SK-N-SH (cell line): ENCODE results near the gene LANCL2. TPM values are rescaled to one million over a fixed set of nuclear protein-coding genes. Genes with fewer than 3 reads are reported as not detected.
"Not testable (repeated sequence)": the region's sequence is repeated elsewhere in the genome, so short reads cannot be mapped to it uniquely, and the experiment has no call there.

Experiments used
- CTCF ChIA-PET: fragments of 300-600, 350-600 bp; formaldehyde crosslinking; extraction: SDS; loops from one replicate; lab custom pipeline; 2021; lab: Yijun Ruan, JAX
- POLR2A ChIA-PET: fragments of 350-600 bp; sonication (Branson Sonifier 250); formaldehyde crosslinking; extraction: SDS; loops from one replicate; lab custom pipeline; 2020; ENCODE audit warnings: antibody characterized with exemption, inconsistent platforms; lab: Yijun Ruan, JAX
- DNase-seq: peaks from one replicate; pipeline ENCODE4 v3.0.0; 2012
- H2AFZ ChIP-seq: fragments of 200-600 bp; sonication (generic); 2 replicates; pipeline ENCODE4 v1.8.1; 2016; ENCODE audit warnings: antibody characterized with exemption, mild to moderate bottlenecking, low read depth
- H3F3A ChIP-seq: fragments of 200-600 bp; sonication (generic); replicated peaks from 2 replicates; pipeline ENCODE3; 2016; ENCODE audit warnings: antibody characterized with exemption, mild to moderate bottlenecking; ENCODE audit not compliant: insufficient read depth
- H3K27ac ChIP-seq, 2 experiments: fragments of 200-500 bp in 1 of 2; fragments of 200-600 bp in 1 of 2; sonication (Bioruptor generic) in 1 of 2; sonication (generic), shearing (Covaris generic) in 1 of 2; 2 replicates each; pipeline versions ENCODE4 v1.5.1 to v1.6.1; 2014 to 2016; ENCODE audit warnings: low read depth in 2 of 2, inconsistent platforms in 1 of 2, low read length in 1 of 2, mild to moderate bottlenecking in 1 of 2, mixed read lengths in 1 of 2
- H3K27me3 ChIP-seq: fragments of 200-600 bp; sonication (generic), shearing (Covaris generic); 2 replicates; pipeline ENCODE4 v1.6.1; 2016; ENCODE audit warnings: mixed run types; ENCODE audit not compliant: insufficient read depth
- H3K36me3 ChIP-seq, 2 experiments: fragments of 200-500 bp in 1 of 2; fragments of 200-600 bp in 1 of 2; sonication (Bioruptor generic) in 1 of 2; sonication (generic) in 1 of 2; replicated peaks in 1 of 2; 2 replicates each; pipeline versions ENCODE3 to v1.5.1; 2014 to 2016; ENCODE audit warnings: low read length in 1 of 2, mild to moderate bottlenecking in 1 of 2; ENCODE audit not compliant: insufficient read depth in 2 of 2, control insufficient read depth in 1 of 2
- H3K4me1 ChIP-seq, 2 experiments: fragments of 200-500 bp in 1 of 2; fragments of 200-600 bp in 1 of 2; sonication (Bioruptor generic) in 1 of 2; sonication (generic), shearing (Covaris generic) in 1 of 2; 2 replicates each; pipeline versions ENCODE4 v1.5.1 to v1.6.1; 2014 to 2016; ENCODE audit warnings: low read depth in 1 of 2, low read length in 1 of 2, mixed run types in 1 of 2; ENCODE audit not compliant: insufficient read depth in 2 of 2, control insufficient read depth in 1 of 2
- H3K4me2 ChIP-seq: fragments of 200-600 bp; sonication (generic), shearing (Covaris generic); 2 replicates; pipeline ENCODE4 v1.6.1; 2017; ENCODE audit warnings: mixed run types
- H3K4me3 ChIP-seq, 2 experiments: fragments of 200-500 bp in 1 of 2; fragments of 200-600 bp in 1 of 2; sonication (Bioruptor generic) in 1 of 2; sonication (generic), shearing (Covaris generic) in 1 of 2; 2 replicates each; pipeline versions ENCODE4 v1.5.1 to v1.8.1; 2014 to 2016; ENCODE audit warnings: low read depth in 2 of 2, inconsistent platforms in 1 of 2, low read length in 1 of 2, mild to moderate bottlenecking in 1 of 2, mixed read lengths in 1 of 2, moderate library complexity in 1 of 2
- H3K79me2 ChIP-seq: fragments of 200-600 bp; sonication (generic); 2 replicates; pipeline ENCODE4 v1.8.1; 2017; ENCODE audit warnings: mild to moderate bottlenecking; ENCODE audit not compliant: insufficient read depth
- H3K9ac ChIP-seq: fragments of 200-600 bp; sonication (generic); 2 replicates; pipeline ENCODE4 v1.6.1; 2017; ENCODE audit warnings: mixed run types
- H3K9me2 ChIP-seq: fragments of 200-600 bp; sonication (generic); 2 replicates; pipeline ENCODE4 v1.6.1; 2017; ENCODE audit warnings: mixed run types
- H3K9me3 ChIP-seq: fragments of 200-600 bp; sonication (generic); 2 replicates; pipeline ENCODE4 v1.6.1; 2017; ENCODE audit warnings: mixed run types, mild to moderate bottlenecking, moderate library complexity
- H4K20me1 ChIP-seq: fragments of 200-600 bp; sonication (generic); 2 replicates; pipeline ENCODE4 v1.6.1; 2017; ENCODE audit warnings: mild to moderate bottlenecking, mixed run types; ENCODE audit not compliant: insufficient read depth
- EZH2phosphoT487 ChIP-seq: fragments of 200-600 bp; sonication (generic); IDR thresholded peaks from 2 replicates; pipeline ENCODE4 v1.6.1; 2017; ENCODE audit warnings: low read depth, mixed run types, mild to moderate bottlenecking, antibody characterized with exemption, moderate library complexity, borderline replicate concordance
- FOXJ3 ChIP-seq: sonication (generic); formaldehyde crosslinking; IDR thresholded peaks from 2 replicates; pipeline ENCODE4 v1.5.1; 2020; ENCODE audit warnings: mild to moderate bottlenecking, missing genetic modification reagents
- GABPA ChIP-seq: IDR thresholded peaks from 2 replicates; pipeline ENCODE4 v1.4.0; 2012; ENCODE audit warnings: low read depth, mild to moderate bottlenecking
- MEF2A ChIP-seq: IDR thresholded peaks from 2 replicates; pipeline ENCODE4 v1.4.0; 2012; ENCODE audit warnings: low read depth, borderline replicate concordance
- POLR2AphosphoS5 ChIP-seq: IDR thresholded peaks from 2 replicates; pipeline ENCODE4 v1.6.1; 2012; ENCODE audit warnings: low read depth, low read length
- RAD21 ChIP-seq: IDR thresholded peaks from 2 replicates; pipeline ENCODE4 v1.6.1; 2012; ENCODE audit warnings: mild to moderate bottlenecking, low read length
- SIN3A ChIP-seq: IDR thresholded peaks from 2 replicates; pipeline ENCODE4 v1.6.1; 2012; ENCODE audit warnings: low read depth, mild to moderate bottlenecking, low read length, moderate library complexity, borderline replicate concordance
- SMC3 ChIP-seq: IDR thresholded peaks from 2 replicates; pipeline ENCODE4 v1.6.1; 2012; ENCODE audit warnings: low read depth, low read length, improper control_type of control experiment
- WGBS: methylation state at CpG from one replicate; pipeline ENCODE4 v1.1.6; 2017; ENCODE audit warnings: low lambda C conversion rate; 5-methylcytosine and 5-hydroxymethylcytosine counted together
- polyA plus RNA-seq, 3 experiments: library from polyadenylated mRNA; depleted of rRNA; stranded (reverse); fragments of >200 nt; gene quantifications; 2 replicates each; pipeline ENCODE4 v1.2.3, GENCODE V29; 2012
- TF ChIP-seq, protein P1 (sequence below): IDR thresholded peaks from 2 replicates; pipeline ENCODE4 v1.4.0; 2012; ENCODE audit warnings: low read depth, borderline replicate concordance
- TF ChIP-seq, protein P2 (sequence below): IDR thresholded peaks from 2 replicates; pipeline ENCODE4 v1.4.0; 2012; ENCODE audit warnings: low read depth, borderline replicate concordance
- TF ChIP-seq, protein P3 (sequence below): IDR thresholded peaks from 2 replicates; pipeline ENCODE4; 2012
- TF ChIP-seq, protein P4 (sequence below): IDR thresholded peaks from 2 replicates; pipeline ENCODE4 v1.6.1; 2012; ENCODE audit warnings: mild to moderate bottlenecking, low read depth, low read length, moderate library complexity

Gene LANCL2
- polyA plus RNA-seq, 1 of the 3 experiments (the other 2 are of a cell fraction) = 36.7 TPM

DNA sequence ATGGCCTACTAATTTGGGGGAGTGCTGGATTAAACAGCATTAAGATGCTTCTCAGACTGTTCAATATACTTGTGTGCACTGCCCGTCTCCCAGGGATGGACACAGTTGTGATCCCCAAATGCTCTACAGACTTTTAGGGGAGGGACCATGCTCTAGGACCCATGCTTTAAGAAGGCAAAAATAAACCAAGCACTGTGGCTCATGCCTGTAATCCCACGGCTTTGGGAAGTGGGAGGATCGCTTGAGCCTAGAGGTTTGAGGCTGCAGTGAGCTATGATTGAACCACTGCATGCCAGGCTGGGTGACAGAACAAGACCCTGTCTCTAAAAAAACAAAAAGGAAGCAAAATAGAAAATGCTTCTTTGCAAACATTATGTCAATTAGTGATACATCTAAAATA lies 104.6 kb downstream of the LANCL2 start (continued):
- TF ChIP-seq, protein P1, sequence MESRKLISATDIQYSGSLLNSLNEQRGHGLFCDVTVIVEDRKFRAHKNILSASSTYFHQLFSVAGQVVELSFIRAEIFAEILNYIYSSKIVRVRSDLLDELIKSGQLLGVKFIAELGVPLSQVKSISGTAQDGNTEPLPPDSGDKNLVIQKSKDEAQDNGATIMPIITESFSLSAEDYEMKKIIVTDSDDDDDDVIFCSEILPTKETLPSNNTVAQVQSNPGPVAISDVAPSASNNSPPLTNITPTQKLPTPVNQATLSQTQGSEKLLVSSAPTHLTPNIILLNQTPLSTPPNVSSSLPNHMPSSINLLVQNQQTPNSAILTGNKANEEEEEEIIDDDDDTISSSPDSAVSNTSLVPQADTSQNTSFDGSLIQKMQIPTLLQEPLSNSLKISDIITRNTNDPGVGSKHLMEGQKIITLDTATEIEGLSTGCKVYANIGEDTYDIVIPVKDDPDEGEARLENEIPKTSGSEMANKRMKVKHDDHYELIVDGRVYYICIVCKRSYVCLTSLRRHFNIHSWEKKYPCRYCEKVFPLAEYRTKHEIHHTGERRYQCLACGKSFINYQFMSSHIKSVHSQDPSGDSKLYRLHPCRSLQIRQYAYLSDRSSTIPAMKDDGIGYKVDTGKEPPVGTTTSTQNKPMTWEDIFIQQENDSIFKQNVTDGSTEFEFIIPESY = no peak
- no peak for TF ChIP-seq MEF2A
- TF ChIP-seq GABPA = no peak
- TF ChIP-seq EZH2phosphoT487 = no peak
- no peak for TF ChIP-seq RAD21
- TF ChIP-seq SIN3A = no peak
- no peak for TF ChIP-seq SMC3
- TF ChIP-seq, protein P2, sequence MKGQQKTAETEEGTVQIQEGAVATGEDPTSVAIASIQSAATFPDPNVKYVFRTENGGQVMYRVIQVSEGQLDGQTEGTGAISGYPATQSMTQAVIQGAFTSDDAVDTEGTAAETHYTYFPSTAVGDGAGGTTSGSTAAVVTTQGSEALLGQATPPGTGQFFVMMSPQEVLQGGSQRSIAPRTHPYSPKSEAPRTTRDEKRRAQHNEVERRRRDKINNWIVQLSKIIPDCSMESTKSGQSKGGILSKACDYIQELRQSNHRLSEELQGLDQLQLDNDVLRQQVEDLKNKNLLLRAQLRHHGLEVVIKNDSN = no peak
- TF ChIP-seq, protein P3, sequence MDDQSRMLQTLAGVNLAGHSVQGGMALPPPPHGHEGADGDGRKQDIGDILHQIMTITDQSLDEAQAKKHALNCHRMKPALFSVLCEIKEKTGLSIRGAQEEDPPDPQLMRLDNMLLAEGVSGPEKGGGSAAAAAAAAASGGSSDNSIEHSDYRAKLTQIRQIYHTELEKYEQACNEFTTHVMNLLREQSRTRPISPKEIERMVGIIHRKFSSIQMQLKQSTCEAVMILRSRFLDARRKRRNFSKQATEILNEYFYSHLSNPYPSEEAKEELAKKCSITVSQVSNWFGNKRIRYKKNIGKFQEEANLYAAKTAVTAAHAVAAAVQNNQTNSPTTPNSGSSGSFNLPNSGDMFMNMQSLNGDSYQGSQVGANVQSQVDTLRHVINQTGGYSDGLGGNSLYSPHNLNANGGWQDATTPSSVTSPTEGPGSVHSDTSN = no peak

DNA sequence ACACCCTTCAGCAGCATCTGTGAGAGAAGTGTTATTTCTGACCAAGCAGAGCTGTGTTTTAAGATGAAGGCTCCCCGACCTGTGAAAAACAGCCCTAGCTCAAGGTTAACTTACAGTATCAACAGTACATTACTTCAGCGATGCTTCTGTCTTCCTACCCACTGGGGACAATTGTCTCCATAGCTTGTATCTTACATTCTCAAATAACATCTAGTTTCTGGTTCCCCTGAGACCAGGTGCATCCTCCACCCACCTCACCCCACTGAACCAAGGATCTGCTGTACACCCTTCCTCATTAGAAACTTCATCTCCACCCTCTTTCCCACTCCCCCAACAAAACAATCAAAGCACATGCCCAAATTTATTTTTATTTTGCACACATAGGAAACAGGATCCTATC lies 105.1 kb downstream of the LANCL2 start:
- peaks cover 11 to 33% of the 10 kb centered on the region in 2 experiments for H3K36me3 ChIP-seq
- no peak overlapping the region for H3K27ac ChIP-seq
- no peak overlapping the region for H2AFZ ChIP-seq
- H3K27me3 ChIP-seq = no peaks in the 10 kb centered on the region
- H3K9me3 ChIP-seq = no peaks in the 10 kb centered on the region
- ChIA-PET CTCF (interaction anchor here (1.3 to 2.0 kb wide), 2 partner anchors 9 to 37 kb away, joined by 7 read pairs; no protein-coding TSS in a partner anchor), POLR2A (no interaction called here)
- H3K9me2 ChIP-seq = no peaks in the 10 kb centered on the region
- H4K20me1 ChIP-seq = peaks cover 12% of the 10 kb centered on the region; the same call in 1 of the 2 replicates
- H3K4me2 ChIP-seq = no peak overlapping the region
- no peak overlapping the region for H3K4me3 ChIP-seq
- H3F3A ChIP-seq = no peaks in the 10 kb centered on the region
- WGBS = 96% methylated on average over 2 of the region's 2 CpGs
- H3K9ac ChIP-seq = no peak overlapping the region
- peak; percentile 6 for DNase-seq
- H3K79me2 ChIP-seq = peaks cover 13% of the 10 kb centered on the region; the same call in 1 of the 2 replicates
- no peaks in the 10 kb centered on the region for H3K4me1 ChIP-seq
- no peak for TF ChIP-seq MEF2A
- TF ChIP-seq, protein P4, sequence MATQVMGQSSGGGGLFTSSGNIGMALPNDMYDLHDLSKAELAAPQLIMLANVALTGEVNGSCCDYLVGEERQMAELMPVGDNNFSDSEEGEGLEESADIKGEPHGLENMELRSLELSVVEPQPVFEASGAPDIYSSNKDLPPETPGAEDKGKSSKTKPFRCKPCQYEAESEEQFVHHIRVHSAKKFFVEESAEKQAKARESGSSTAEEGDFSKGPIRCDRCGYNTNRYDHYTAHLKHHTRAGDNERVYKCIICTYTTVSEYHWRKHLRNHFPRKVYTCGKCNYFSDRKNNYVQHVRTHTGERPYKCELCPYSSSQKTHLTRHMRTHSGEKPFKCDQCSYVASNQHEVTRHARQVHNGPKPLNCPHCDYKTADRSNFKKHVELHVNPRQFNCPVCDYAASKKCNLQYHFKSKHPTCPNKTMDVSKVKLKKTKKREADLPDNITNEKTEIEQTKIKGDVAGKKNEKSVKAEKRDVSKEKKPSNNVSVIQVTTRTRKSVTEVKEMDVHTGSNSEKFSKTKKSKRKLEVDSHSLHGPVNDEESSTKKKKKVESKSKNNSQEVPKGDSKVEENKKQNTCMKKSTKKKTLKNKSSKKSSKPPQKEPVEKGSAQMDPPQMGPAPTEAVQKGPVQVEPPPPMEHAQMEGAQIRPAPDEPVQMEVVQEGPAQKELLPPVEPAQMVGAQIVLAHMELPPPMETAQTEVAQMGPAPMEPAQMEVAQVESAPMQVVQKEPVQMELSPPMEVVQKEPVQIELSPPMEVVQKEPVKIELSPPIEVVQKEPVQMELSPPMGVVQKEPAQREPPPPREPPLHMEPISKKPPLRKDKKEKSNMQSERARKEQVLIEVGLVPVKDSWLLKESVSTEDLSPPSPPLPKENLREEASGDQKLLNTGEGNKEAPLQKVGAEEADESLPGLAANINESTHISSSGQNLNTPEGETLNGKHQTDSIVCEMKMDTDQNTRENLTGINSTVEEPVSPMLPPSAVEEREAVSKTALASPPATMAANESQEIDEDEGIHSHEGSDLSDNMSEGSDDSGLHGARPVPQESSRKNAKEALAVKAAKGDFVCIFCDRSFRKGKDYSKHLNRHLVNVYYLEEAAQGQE = no peak
- no peak for TF ChIP-seq POLR2AphosphoS5
- no peak for TF ChIP-seq FOXJ3 (CRISPR knock-in tag)

DNA sequence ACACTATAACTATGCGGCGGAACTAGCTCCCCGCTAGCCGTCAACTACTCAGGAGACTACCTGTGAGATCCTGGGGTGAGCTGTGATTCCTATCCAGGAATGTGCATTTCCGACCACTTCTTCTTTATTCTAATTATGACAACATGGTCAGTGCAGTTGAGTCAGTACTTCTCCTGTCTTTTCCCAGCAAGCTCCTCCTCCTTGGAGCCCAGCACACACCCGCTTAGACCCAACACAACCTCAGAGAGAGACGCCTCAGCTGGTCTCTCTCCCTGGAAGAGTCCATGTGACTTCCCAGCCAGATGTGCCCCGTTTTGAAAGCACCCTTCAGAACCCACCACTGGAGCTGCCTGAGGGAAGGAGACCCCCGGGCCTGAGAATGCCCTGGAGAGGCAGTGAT lies 106.5 kb downstream of the LANCL2 start:
- H3K27ac ChIP-seq, H3K4me2 ChIP-seq, H3K4me3 ChIP-seq, H3K9me3 ChIP-seq, H2AFZ ChIP-seq, H3F3A ChIP-seq, POLR2A ChIA-PET, H3K9ac ChIP-seq, H3K79me2 ChIP-seq, CTCF ChIA-PET, H3K4me1 ChIP-seq, DNase-seq, H3K27me3 ChIP-seq, H3K9me2 ChIP-seq: not testable (repeated sequence)
- 53% methylated on average over 2 of the region's 9 CpGs for WGBS
- peaks cover 8 to 22% of the 10 kb centered on the region in 2 experiments for H3K36me3 ChIP-seq
- H4K20me1 ChIP-seq = peaks cover 22% of the 10 kb centered on the region

DNA sequence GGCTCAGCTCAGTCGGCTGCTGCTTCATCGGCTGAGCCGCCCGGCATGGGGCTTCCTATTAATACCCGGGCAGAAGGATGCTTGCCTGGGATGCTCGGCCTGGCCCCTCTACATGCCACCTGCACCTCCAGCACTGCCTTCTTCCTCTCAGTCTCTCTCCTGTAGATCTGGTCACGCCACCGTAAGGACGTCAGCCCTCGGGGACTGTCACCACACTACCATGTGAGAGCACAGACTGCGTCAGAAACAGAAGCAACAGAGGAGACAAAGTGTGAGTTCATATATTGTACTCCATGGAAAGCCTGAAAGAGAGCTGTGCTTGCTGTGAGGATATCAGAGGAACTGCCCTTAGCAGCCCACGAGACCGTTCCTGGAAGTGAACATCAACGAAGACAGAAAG lies 107.3 kb downstream of the LANCL2 start:
- H3K9me3 ChIP-seq, H3F3A ChIP-seq, H3K27ac ChIP-seq, H2AFZ ChIP-seq, H3K27me3 ChIP-seq, POLR2A ChIA-PET, H3K9ac ChIP-seq, H3K4me1 ChIP-seq, H3K4me2 ChIP-seq, DNase-seq, H3K9me2 ChIP-seq, H3K4me3 ChIP-seq: not testable (repeated sequence)
- peaks cover 30% of the 10 kb centered on the region for H4K20me1 ChIP-seq
- peaks cover 16% of the 10 kb centered on the region; the same call in 1 of the 2 replicates for H3K79me2 ChIP-seq
- H3K36me3 ChIP-seq = peaks cover 13 to 18% of the 10 kb centered on the region in 2 experiments
- WGBS = no CpG with 5 or more reads among the region's 14 CpGs
- CTCF ChIA-PET = interaction anchor here (1.1 kb wide), 1 partner anchor 30 kb away, joined by 3 read pairs; no protein-coding TSS in a partner anchor
